ENCODE results near the gene DYNLRB2.

DYNLRB2 gene

DNA sequence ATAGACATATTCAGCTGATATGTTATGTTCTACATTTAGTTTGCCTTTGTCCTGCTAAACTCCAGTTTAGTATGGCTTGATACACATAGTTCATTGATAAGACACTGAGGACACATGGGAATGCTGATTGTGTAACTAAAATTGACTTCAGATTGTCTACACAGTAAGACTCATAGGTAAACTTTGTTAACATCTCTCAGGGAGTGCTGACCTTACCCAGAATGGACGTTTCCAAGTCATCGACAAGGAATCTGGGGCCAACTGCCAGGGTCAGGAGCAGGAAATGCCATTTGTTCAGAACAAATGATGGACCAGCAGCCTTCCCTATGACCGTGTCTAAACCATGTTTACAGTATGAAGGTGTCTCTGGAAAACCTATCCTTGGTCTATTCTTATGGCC is 58.7 kb downstream of the DYNLRB2 start:
- no peak for DNase-seq (ENCODE audit: low spot score)
